ENCODE data around the gene ABAT.

The ABAT gene

GRCh38 chr16:8735574-8735973, 61.2 kb downstream of the ABAT start:
- peak; percentile 57 for DNase-seq
- Histone ChIP-seq H3K27me3 (no peaks in the 10 kb centered on the region), H3K4me1 (peaks cover 13% of the 10 kb centered on the region), H3K9me3 (peaks cover 5% of the 10 kb centered on the region; the same call in 1 of the 2 replicates), H3K36me3 (peaks cover 5% of the 10 kb centered on the region; the same call in 1 of the 2 replicates), H3K4me3 (ENCODE audit: low read depth, low read length) (no peak overlapping the region)
- TF ChIP-seq, protein P1, sequence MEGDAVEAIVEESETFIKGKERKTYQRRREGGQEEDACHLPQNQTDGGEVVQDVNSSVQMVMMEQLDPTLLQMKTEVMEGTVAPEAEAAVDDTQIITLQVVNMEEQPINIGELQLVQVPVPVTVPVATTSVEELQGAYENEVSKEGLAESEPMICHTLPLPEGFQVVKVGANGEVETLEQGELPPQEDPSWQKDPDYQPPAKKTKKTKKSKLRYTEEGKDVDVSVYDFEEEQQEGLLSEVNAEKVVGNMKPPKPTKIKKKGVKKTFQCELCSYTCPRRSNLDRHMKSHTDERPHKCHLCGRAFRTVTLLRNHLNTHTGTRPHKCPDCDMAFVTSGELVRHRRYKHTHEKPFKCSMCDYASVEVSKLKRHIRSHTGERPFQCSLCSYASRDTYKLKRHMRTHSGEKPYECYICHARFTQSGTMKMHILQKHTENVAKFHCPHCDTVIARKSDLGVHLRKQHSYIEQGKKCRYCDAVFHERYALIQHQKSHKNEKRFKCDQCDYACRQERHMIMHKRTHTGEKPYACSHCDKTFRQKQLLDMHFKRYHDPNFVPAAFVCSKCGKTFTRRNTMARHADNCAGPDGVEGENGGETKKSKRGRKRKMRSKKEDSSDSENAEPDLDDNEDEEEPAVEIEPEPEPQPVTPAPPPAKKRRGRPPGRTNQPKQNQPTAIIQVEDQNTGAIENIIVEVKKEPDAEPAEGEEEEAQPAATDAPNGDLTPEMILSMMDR (IDR thresholded peaks at IDR 0.05; ENCODE audit: low read depth, low read length) = no peak

- H3K4me1 ChIP-seq = peaks cover 13% of the 10 kb centered on the region
- TF ChIP-seq, protein P1 (IDR thresholded peaks at IDR 0.05; ENCODE audit: low read depth, low read length) = no peak
- no peak overlapping the region for H3K4me3 ChIP-seq (ENCODE audit: low read depth, low read length)
- H3K36me3 ChIP-seq = peaks cover 5% of the 10 kb centered on the region; the same call in 1 of the 2 replicates
- no peaks in the 10 kb centered on the region for H3K27me3 ChIP-seq
- peaks cover 5% of the 10 kb centered on the region; the same call in 1 of the 2 replicates for H3K9me3 ChIP-seq
- DNase-seq = peak; percentile 42
Measured at GRCh38 chr16:8736123-8736668, 61.8 kb downstream of the ABAT start.

GRCh38 chr16:8739151-8739550, 64.7 kb downstream of the ABAT start:
- no peak for DNase-seq
- no peaks in the 10 kb centered on the region for H3K9me3 ChIP-seq
- peaks cover 5% of the 10 kb centered on the region; the same call in 1 of the 2 replicates for H3K36me3 ChIP-seq
- TF ChIP-seq, protein P1 (IDR thresholded peaks at IDR 0.05; ENCODE audit: low read depth, low read length) = no peak
- peaks cover 13% of the 10 kb centered on the region for H3K4me1 ChIP-seq
- H3K4me3 ChIP-seq (ENCODE audit: low read depth, low read length) = no peak overlapping the region
- H3K27me3 ChIP-seq = no peaks in the 10 kb centered on the region

DNA sequence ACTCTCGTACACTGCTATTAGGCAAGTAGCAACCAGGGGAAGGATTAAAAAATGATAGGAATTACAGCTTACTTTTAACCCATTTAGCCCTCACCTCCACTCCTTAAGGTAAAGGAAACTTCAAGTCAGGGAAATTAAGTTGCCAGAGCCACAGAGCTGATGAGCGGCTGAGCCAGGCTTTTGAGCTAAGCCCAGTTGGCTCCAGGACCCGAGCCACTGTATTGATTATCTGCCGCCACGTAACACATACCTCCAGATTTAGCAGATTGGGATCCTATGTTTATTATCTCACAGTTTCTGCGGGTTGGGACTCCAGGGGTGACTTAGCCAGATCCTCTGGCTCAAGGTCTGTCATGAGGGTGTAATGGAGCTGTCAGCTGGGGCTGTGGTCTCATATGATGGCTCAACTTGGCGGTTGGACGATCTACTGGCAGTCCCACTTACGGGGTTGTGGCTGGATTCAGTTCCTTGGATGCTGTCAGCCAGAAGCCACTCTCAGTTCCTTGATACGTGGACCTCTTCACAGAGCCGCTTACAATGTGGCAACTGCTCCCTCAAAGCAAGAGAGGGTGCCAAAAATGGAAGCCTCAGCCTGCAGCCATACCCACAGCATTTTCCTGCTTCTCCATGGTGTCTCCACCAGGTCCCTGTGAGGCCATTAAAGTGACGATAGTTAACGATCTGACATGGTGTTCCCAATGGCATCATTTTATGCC, 65.7 kb downstream of the ABAT start:
- Histone ChIP-seq H3K9me3 (no peaks in the 10 kb centered on the region), H3K4me1 (peaks cover 13% of the 10 kb centered on the region), H3K36me3 (peaks cover 3% of the 10 kb centered on the region; the same call in 1 of the 2 replicates), H3K27me3 (no peaks in the 10 kb centered on the region), H3K4me3 (ENCODE audit: low read depth, low read length) (no peak overlapping the region)
- TF ChIP-seq, protein P1 (IDR thresholded peaks at IDR 0.05; ENCODE audit: low read depth, low read length) = no peak
- no peak for DNase-seq

DNA sequence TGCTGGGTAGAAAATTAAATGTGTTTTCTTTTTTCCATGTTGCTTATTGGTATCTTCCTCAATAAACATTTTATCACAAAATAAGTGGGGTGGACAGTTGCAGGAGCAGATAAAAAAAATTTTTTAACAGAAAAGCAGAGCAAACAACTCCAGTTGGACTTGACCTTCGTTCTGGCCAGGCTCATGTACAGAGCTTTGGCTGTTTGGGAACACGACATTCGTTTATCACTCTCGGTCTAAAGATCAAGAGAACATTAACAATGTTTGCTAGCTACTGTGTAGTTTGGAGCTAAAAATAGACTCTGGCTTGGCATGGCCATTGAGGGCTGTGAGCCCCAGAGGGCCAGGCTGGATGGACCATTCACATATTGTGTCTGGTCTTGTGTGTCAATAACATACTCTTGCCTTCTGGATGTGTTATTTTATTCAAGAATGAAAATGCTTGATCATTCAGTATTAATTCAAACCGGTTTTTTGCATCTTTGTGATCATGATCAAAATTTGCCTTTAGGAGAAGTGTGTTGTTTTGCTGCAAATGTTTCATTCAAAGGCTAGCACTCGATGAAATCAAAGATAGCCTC, 66.4 kb downstream of the ABAT start:
- no peak for DNase-seq
- TF ChIP-seq, protein P1 (IDR thresholded peaks at IDR 0.05; ENCODE audit: low read depth, low read length) = no peak
- H3K9me3 ChIP-seq = no peaks in the 10 kb centered on the region
- H3K4me3 ChIP-seq (ENCODE audit: low read depth, low read length) = no peak overlapping the region
- H3K36me3 ChIP-seq = no peaks in the 10 kb centered on the region; the same call in 1 of the 2 replicates
- H3K27me3 ChIP-seq = no peaks in the 10 kb centered on the region
- H3K4me1 ChIP-seq = peaks cover 7% of the 10 kb centered on the region
